ENCODE results near the gene DUSP22. TPM values are rescaled to one million over a fixed set of nuclear protein-coding genes. Genes with fewer than 3 reads are reported as not detected.

DUSP22 gene
- total RNA-seq, 1 experiment from 2014 or later, result 19.2 TPM

GRCh38 chr6:336159-337114, 44.1 kb downstream of the DUSP22 start:
- ChIA-PET RAD21 (ENCODE audit: low non-redundant PET in 1 of 2, low total read pairs in 2 of 2, uncharacterized antibody in 2 of 2, unreplicated experiment in 2 of 2) (no interaction called here), POLR2A (no interaction called here), CTCF (no interaction called here)
- Histone ChIP-seq H3K9me3 (ENCODE audit: control insufficient read depth in 1 of 2, insufficient read depth in 1 of 2, low read depth in 1 of 2, low read length in 2 of 2) (no peaks in the 10 kb centered on the region; a peak in 2 of 4 replicates), H3K4me1 (ENCODE audit: control insufficient read depth in 1 of 2, insufficient read depth in 2 of 2, low read length in 2 of 2) (no peaks in the 10 kb centered on the region), H3K4me3 (replicated peaks in 1 of 2; ENCODE audit: low read depth in 1 of 2, low read length in 2 of 2) (no peak overlapping the region), H3K79me2 (ENCODE audit: insufficient read depth, low read length) (no peaks in the 10 kb centered on the region), H2AFZ (ENCODE audit: low read depth, low read length, poor library complexity, severe bottlenecking) (no peak overlapping the region), H3K27ac (ENCODE audit: low read depth, low read length) (no peak overlapping the region), H3K9me2 (ENCODE audit: insufficient read depth) (no peaks in the 10 kb centered on the region), H3K4me2 (ENCODE audit: low read length) (no peak overlapping the region), H3K36me3 (ENCODE audit: control insufficient read depth in 1 of 2, insufficient read depth in 2 of 2, low read length in 2 of 2) (no peaks in the 10 kb centered on the region), H4K20me1 (ENCODE audit: insufficient read depth) (no peaks in the 10 kb centered on the region), H3K9ac (ENCODE audit: low read length) (no peak overlapping the region), H3K27me3 (ENCODE audit: insufficient read depth, low read length) (no peaks in the 10 kb centered on the region)
- intact Hi-C loops (cut with micrococcal nuclease), result no loop called here
- no TSS peak for BruUV-seq (replicated peaks)
- no peak for ATAC-seq
- no peak for DNase-seq (ENCODE audit: low read depth, low spot score)
- TF ChIP-seq TCF7L2 (IDR thresholded peaks at IDR 0.05; ENCODE audit: borderline replicate concordance, extremely low read depth, insufficient read depth, insufficient read length), result no peak
- TF ChIP-seq SRF (IDR thresholded peaks at IDR 0.05; ENCODE audit: low read depth), result no peak

- H3K4me3 ChIP-seq (replicated peaks in 1 of 2; ENCODE audit: low read depth in 1 of 2, low read length in 2 of 2), result no peak overlapping the region
- H2AFZ ChIP-seq (ENCODE audit: low read depth, low read length, poor library complexity, severe bottlenecking), result no peak overlapping the region
- no peaks in the 10 kb centered on the region for H3K4me1 ChIP-seq (ENCODE audit: control insufficient read depth in 1 of 2, insufficient read depth in 2 of 2, low read length in 2 of 2)
- DNase-seq (ENCODE audit: low read depth, low spot score) (no peak), ATAC-seq (no peak)
- peaks cover 0 to 4% of the 10 kb centered on the region in 2 experiments; a peak in 3 of 4 replicates for H3K9me3 ChIP-seq (ENCODE audit: control insufficient read depth in 1 of 2, insufficient read depth in 1 of 2, low read depth in 1 of 2, low read length in 2 of 2)
- H3K36me3 ChIP-seq (ENCODE audit: control insufficient read depth in 1 of 2, insufficient read depth in 2 of 2, low read length in 2 of 2), result no peaks in the 10 kb centered on the region
- H3K4me2 ChIP-seq (ENCODE audit: low read length), result no peak overlapping the region
- H3K9ac ChIP-seq (ENCODE audit: low read length), result no peak overlapping the region
- H3K27ac ChIP-seq (ENCODE audit: low read depth, low read length), result no peak overlapping the region
- intact Hi-C loops (cut with micrococcal nuclease), result no loop called here
- no peaks in the 10 kb centered on the region for H3K9me2 ChIP-seq (ENCODE audit: insufficient read depth)
- no peaks in the 10 kb centered on the region for H4K20me1 ChIP-seq (ENCODE audit: insufficient read depth)
- CTCF ChIA-PET, result no interaction called here
- POLR2A ChIA-PET, result no interaction called here
- no TSS peak for BruUV-seq (replicated peaks)
- RAD21 ChIA-PET (ENCODE audit: low non-redundant PET in 1 of 2, low total read pairs in 2 of 2, uncharacterized antibody in 2 of 2, unreplicated experiment in 2 of 2), result no interaction called here
- no peaks in the 10 kb centered on the region for H3K27me3 ChIP-seq (ENCODE audit: insufficient read depth, low read length)
- H3K79me2 ChIP-seq (ENCODE audit: insufficient read depth, low read length), result no peaks in the 10 kb centered on the region
- no peak for TF ChIP-seq SIN3A (IDR thresholded peaks at IDR 0.05; ENCODE audit: low read depth)
- no peak for TF ChIP-seq MAX (IDR thresholded peaks at IDR 0.05)
- no peak for TF ChIP-seq SRF (IDR thresholded peaks at IDR 0.05; ENCODE audit: low read depth)
- no peak for TF ChIP-seq REST (IDR thresholded peaks at IDR 0.05; ENCODE audit: low read depth)
- TF ChIP-seq EZH2 (IDR thresholded peaks at IDR 0.05), result no peak
- TF ChIP-seq ELF1 (IDR thresholded peaks at IDR 0.05; ENCODE audit: borderline replicate concordance, low read depth), result no peak
- TF ChIP-seq CBX3 (IDR thresholded peaks at IDR 0.05; ENCODE audit: low read depth), result no peak
- TF ChIP-seq FOSL1 (IDR thresholded peaks at IDR 0.05; ENCODE audit: low read depth), result no peak
- no peak for TF ChIP-seq TCF7L2 (IDR thresholded peaks at IDR 0.05; ENCODE audit: borderline replicate concordance, extremely low read depth, insufficient read depth, insufficient read length)
- no peak for TF ChIP-seq ATF3 (IDR thresholded peaks at IDR 0.05)
- TF ChIP-seq SP1 (IDR thresholded peaks at IDR 0.05; ENCODE audit: low read depth), result no peak
- no peak for TF ChIP-seq POLR2A (IDR thresholded peaks at IDR 0.05; ENCODE audit: borderline replicate concordance, extremely low read depth, insufficient read depth, insufficient read length)
- TF ChIP-seq RAD21 (IDR thresholded peaks at IDR 0.05; ENCODE audit: low read depth), result no peak
- TF ChIP-seq EZH2phosphoT487 (IDR thresholded peaks at IDR 0.05; ENCODE audit: borderline replicate concordance), result no peak
- TF ChIP-seq ZNF274 (IDR thresholded peaks at IDR 0.05; ENCODE audit: low read depth, low read length), result no peak
- no peak for TF ChIP-seq POLR2AphosphoS5 (IDR thresholded peaks at IDR 0.05; ENCODE audit: low read depth, low read length)
These were observed 45.6 kb downstream of the DUSP22 start for GRCh38 chr6:337805-338368.
